Smooth muscle cell (in vitro differentiated cells): ENCODE measurements around the gene SLC12A7. TPM values are rescaled to one million over a fixed set of nuclear protein-coding genes. Genes with fewer than 3 reads are reported as not detected.

Experiments used
- DNase-seq: peaks from one replicate; lab custom pipeline; 2025; ENCODE audit not compliant: unreplicated experiment; lab: John Stamatoyannopoulos, UW
- H2AFZ ChIP-seq: fragments of 200-600 bp; sonication (generic); 2 replicates; pipeline ENCODE4 v1.6.0; 2016; ENCODE audit warnings: antibody characterized with exemption, low read depth, mild to moderate bottlenecking
- H3F3A ChIP-seq: fragments of 200-600 bp; sonication (generic); 2 replicates; pipeline ENCODE4 v1.6.0; 2017; ENCODE audit warnings: antibody characterized with exemption, low read depth
- H3K27ac ChIP-seq: fragments of 200-600 bp; sonication (generic); 2 replicates; pipeline ENCODE4 v1.5.1; 2016; ENCODE audit warnings: low read depth, mild to moderate bottlenecking
- H3K27me3 ChIP-seq: fragments of 200-600 bp; sonication (generic); 2 replicates; pipeline ENCODE4 v1.6.1; 2016; ENCODE audit warnings: low read depth, mild to moderate bottlenecking
- H3K36me3 ChIP-seq: fragments of 200-600 bp; sonication (generic); 2 replicates; pipeline ENCODE4 v1.5.1; 2016; ENCODE audit warnings: low read depth
- H3K4me1 ChIP-seq: fragments of 200-600 bp; sonication (generic); 2 replicates; pipeline ENCODE4 v1.5.1; 2016; ENCODE audit warnings: low read depth
- H3K4me2 ChIP-seq: fragments of 200-600 bp; sonication (generic); 2 replicates; pipeline ENCODE4 v1.6.0; 2016; ENCODE audit warnings: mild to moderate bottlenecking
- H3K4me3 ChIP-seq: fragments of 200-600 bp; sonication (generic); 2 replicates; pipeline ENCODE4 v1.5.1; 2016; ENCODE audit warnings: mild to moderate bottlenecking
- H3K79me2 ChIP-seq: fragments of 200-600 bp; sonication (generic); 2 replicates; pipeline ENCODE4 v1.6.0; 2016; ENCODE audit warnings: low read depth, mild to moderate bottlenecking
- H3K9ac ChIP-seq: fragments of 200-600 bp; sonication (generic); 2 replicates; pipeline ENCODE4 v1.6.0; 2016; ENCODE audit warnings: low read depth
- H3K9me3 ChIP-seq: fragments of 200-600 bp; sonication (generic); replicated peaks from 2 replicates; pipeline ENCODE4 v1.5.1; 2016; ENCODE audit warnings: low read depth
- H4K20me1 ChIP-seq: fragments of 200-600 bp; sonication (generic); 2 replicates; pipeline ENCODE4 v1.6.0; 2016; ENCODE audit warnings: low read depth
- CTCF ChIP-seq: fragments of 200-600 bp; sonication (generic); IDR thresholded peaks from 2 replicates; pipeline ENCODE4 v1.5.1; 2017; ENCODE audit warnings: borderline replicate concordance, mild to moderate bottlenecking, antibody characterized with exemption; ENCODE audit not compliant: insufficient read depth, poor library complexity, severe bottlenecking
- WGBS: methylation state at CpG from one replicate; pipeline ENCODE4 v1.1.7; 2016; ENCODE audit warnings: low lambda C conversion rate; 5-methylcytosine and 5-hydroxymethylcytosine counted together
- polyA plus RNA-seq: library from polyadenylated mRNA; unstranded; fragments of >200 nt; fragmentation: Nextera tagmentation; extraction: Ambion mirVana; gene quantifications from 2 replicates; pipeline ENCODE4 v1.2.1, GENCODE V29; 2016
- total RNA-seq: library from RNA; depleted of rRNA; stranded (reverse); fragments of >200 nt; gene quantifications from 2 replicates; pipeline ENCODE4 v1.2.3, GENCODE V29; 2014

Gene SLC12A7
- total and polyA plus RNA-seq, 2 experiments from 2014 or later, result 6.1 to 15.2 TPM

GRCh38 chr5:1064383-1065142, 47.3 kb downstream of the SLC12A7 start:
- Histone ChIP-seq H3K27ac (no peak overlapping the region), H3K36me3 (no peaks in the 10 kb centered on the region), H3K27me3 (no peaks in the 10 kb centered on the region), H3K79me2 (no peaks in the 10 kb centered on the region), H4K20me1 (no peaks in the 10 kb centered on the region), H3K9ac (no peak overlapping the region), H3K9me3 (no peaks in the 10 kb centered on the region), H3K4me1 (no peaks in the 10 kb centered on the region), H3F3A (no peaks in the 10 kb centered on the region), H3K4me2 (no peak overlapping the region), H2AFZ (no peak overlapping the region), H3K4me3 (no peak overlapping the region)
- no peak for TF ChIP-seq CTCF
- 92% methylated on average over 19 of the region's 49 CpGs for WGBS
- DNase-seq, result no peak

DNA sequence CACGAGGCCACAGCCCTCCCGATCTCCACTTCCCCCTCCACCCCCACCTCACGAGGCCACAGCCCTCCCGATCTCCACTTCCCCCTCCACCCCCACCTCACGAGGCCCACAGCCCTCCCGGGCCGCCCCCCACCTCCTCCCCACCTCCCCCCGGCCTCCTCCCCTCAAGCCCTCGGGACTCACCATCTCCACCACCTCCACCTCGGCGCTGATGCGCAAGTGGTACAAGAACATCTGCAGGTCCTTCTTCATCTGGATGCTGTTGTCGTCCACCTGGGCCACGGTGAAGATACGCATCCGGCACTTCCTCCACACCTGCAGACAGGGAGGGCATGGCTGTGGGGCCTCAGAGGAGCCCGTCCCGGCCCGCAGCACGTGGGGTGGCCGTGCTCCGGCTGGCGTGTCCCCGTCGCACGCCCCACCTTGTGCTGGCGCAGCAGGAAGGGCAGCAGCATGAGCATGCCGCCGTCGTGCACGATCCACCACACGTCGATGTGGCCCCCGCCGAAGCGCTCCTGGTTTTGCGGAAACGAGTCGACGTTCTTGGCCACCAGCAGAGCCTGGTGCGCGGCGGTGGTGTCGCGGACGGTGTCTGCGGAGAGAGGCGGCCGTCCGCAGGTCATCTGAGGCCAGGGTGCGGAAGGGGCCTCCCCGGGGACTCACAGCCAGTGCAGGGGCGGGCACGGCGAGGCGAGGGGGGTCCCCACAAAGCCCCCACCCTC, 48.0 kb downstream of the SLC12A7 start:
- Histone ChIP-seq H3K79me2 (no peaks in the 10 kb centered on the region), H3F3A (no peaks in the 10 kb centered on the region), H3K27ac (no peak overlapping the region), H2AFZ (no peak overlapping the region), H3K4me3 (no peak overlapping the region), H3K36me3 (no peaks in the 10 kb centered on the region), H4K20me1 (no peaks in the 10 kb centered on the region), H3K27me3 (no peaks in the 10 kb centered on the region), H3K4me1 (no peaks in the 10 kb centered on the region), H3K9ac (no peak overlapping the region), H3K9me3 (no peaks in the 10 kb centered on the region), H3K4me2 (no peak overlapping the region)
- TF ChIP-seq CTCF, result no peak
- DNase-seq, result no peak
- whole genome bisulfite sequencing, result 98% methylated on average over 47 of the region's 56 CpGs

GRCh38 chr5:1062761-1063568, 48.9 kb downstream of the SLC12A7 start:
- Histone ChIP-seq H3F3A (no peaks in the 10 kb centered on the region), H2AFZ (no peak overlapping the region), H3K9me3 (no peaks in the 10 kb centered on the region), H4K20me1 (no peaks in the 10 kb centered on the region), H3K9ac (no peak overlapping the region), H3K27me3 (no peaks in the 10 kb centered on the region), H3K4me3 (no peak overlapping the region), H3K79me2 (no peaks in the 10 kb centered on the region), H3K4me2 (no peak overlapping the region), H3K36me3 (no peaks in the 10 kb centered on the region), H3K4me1 (no peaks in the 10 kb centered on the region), H3K27ac (no peak overlapping the region)
- no peak for DNase-seq
- 96% methylated on average over 32 of the region's 36 CpGs for WGBS
- TF ChIP-seq CTCF, result no peak
